ENCODE measurements around the gene CCDC182. TPM values are rescaled to one million over a fixed set of nuclear protein-coding genes. Genes with fewer than 3 reads are reported as not detected.

CCDC182 gene
- polyA plus RNA-seq, 1 donor: not detected

DNA sequence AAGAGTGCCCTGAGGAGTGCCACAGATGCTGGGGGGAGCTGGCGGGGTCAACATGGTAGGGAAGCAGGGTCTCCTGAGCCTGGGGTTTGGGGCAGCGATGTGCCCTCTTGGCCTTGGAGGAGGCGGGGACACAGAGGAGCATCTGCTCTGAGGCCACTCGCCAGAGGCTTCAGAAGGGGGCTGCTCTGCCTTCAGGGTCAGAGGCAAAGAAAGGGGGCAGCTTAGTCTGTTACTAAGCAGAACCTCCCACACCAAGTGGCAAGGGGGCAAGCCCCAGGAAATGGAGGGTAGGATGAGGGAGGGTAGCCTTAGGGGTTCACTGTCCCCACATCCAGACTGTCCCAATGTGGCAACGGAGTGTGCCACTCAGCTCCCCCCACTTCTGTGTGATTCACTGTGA lies 18.3 kb downstream of the CCDC182 start:
- no peak for DNase-seq

DNA sequence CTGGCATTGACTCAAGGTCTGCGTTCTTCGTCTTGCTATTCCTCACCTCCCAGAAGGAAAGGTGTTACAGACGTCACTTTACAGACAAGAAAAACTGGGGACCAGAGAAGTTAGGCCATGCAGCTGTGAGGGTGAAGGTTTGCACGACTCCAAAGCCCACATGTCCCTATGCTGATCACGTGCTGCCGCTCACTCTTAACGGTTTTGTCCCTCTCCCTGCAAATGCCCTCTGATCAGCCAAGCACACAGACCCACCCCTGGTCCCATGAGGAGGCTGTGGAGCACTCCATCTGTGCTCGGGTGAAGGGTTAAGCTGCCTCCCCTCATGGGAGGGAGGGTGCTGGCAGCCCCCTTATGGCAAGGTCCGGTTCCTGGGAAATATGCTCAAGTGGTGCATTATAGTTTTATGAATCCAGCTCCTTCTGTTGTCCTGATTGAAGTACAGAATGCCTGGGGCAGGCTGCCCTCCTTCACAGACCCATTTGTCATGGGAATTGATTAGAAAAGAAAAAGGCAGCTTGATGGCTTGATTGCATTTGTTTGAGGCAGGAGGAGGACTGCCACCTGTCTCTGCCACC lies 18.8 kb downstream of the CCDC182 start:
- no peak for DNase-seq

DNA sequence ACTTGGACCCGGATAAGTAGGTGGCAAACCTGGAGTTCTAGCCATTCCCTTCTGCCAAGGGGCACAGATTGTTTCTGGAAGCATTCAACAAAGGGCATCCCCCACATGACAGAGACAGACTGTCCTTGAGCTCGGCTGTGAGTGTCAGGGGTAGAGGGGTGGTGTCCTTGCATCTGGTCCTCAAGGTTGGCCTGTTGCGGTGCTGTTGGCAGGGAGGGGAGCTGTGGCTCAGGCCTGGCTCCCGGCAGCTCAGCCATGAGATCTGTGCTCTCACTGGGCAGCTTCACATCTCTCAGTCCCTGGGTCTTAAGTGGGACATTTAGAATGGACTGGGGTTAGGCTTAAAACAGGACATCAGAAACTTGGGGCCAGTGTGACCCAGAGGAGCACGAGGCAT lies 20.4 kb downstream of the CCDC182 start:
- DNase-seq: no peak

DNA sequence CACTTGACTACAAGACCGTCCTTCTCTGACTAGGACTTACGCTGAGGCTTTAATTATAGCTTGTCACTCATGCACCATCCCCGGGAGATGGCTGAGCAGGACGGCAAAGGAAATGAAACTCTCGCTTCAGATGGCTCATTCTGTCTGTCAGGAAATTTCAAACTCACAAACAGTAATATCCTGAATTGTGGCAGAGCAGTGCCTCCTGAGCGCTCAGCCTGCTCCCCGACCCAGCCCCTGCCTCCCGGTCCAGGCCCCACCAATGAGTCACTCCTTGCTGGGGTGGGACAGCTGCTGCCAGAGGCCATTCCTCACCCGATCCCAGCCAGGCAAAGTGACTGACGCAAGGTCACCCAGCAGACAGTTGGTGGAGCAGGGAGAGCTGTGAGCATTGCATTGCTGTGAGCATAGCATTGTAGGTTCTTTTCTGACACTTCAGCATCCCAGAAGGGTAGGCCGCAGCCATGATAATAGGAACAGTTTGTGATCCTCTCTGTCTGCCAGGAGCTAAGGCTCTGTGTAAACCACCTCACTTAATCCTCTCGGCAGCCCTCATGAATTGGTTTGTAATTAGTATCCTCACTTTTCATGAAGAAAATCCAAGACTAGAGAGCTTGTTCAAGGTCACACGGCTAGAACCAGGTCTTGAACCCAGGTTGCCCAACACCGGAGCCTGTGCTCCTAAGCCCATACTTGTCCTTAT lies 20.9 kb downstream of the CCDC182 start:
- DNase-seq: no peak

DNA sequence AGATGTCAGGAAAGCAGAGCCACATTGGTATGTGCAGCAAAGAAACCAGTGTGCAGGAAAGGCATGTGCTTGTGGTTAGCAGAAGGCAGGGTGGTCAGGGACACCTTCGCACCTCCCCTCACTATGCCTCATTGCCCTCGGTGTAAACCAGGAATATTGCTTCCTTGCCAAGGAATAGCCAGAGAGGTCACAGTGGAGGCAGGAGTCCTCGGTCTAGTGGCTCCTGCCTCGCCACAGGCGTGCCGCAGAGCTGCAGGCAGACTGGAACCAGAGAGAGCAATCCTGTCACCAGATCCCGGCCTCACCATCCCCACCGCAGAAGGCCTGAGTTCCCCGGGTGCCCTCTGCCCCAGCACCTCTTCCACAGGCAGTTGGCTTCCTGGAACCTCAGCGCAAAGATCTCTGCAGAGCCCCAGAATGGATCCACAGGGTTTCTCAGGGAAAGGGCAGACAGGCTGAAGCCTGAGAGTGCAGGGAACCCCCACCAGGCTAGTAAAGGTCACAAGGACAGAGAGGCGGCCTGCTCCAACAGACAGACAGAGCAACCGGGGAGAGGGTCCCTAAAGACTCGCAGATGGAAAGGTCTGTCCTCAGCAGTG lies 21.6 kb downstream of the CCDC182 start:
- no peak for DNase-seq

DNA sequence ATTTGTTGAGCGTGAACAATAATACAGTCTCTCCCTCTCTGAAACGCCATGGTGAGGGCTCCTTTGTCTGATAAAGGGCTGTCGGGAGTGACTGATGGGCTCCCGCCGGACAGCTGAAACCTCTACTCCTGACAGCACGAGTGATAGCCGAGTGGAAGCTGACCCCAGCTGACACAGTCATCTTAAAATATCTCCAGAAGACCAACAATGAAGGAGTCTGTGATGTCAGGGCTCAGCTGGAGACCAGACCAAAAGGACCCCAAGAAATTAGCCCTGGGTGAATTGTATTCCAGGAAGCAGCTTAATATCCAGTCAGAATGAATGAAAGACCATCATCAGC lies 22.4 kb downstream of the CCDC182 start:
- DNase-seq: no peak

DNA sequence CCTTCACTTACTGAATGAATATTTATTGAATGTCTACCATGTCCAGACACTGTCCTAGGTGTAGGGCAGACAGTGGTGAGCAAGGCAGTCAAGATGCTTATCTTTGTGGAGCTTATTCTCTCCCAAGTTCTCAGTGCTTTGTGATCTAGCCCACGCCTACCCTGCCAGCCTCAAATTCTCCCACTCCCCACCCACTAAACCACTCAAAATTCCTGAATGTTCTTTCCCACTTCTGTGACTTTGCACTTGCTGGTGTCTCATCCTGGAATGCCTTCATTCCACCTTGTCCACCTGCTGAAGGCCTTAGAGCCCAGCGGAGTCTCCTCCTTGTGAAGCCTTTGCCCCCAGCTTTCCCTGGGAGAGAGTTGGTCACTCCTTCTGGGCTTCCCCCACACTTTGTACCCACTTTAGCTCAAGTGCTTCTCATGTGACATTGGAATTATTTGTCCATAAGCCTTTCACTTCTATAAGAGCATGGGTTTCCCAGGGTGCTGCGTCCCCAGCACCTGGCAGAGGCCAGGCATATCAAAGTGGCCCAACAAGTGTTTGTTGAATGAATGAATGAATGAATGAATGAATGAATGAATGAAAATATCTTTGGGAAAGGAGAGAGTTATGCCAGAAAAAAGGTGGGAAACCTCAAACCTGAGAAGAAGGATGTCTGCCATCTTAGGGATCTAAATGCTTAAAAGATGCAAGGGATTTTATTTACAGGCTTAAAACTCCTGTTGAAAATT lies 23.0 kb downstream of the CCDC182 start:
- no peak for DNase-seq

DNA sequence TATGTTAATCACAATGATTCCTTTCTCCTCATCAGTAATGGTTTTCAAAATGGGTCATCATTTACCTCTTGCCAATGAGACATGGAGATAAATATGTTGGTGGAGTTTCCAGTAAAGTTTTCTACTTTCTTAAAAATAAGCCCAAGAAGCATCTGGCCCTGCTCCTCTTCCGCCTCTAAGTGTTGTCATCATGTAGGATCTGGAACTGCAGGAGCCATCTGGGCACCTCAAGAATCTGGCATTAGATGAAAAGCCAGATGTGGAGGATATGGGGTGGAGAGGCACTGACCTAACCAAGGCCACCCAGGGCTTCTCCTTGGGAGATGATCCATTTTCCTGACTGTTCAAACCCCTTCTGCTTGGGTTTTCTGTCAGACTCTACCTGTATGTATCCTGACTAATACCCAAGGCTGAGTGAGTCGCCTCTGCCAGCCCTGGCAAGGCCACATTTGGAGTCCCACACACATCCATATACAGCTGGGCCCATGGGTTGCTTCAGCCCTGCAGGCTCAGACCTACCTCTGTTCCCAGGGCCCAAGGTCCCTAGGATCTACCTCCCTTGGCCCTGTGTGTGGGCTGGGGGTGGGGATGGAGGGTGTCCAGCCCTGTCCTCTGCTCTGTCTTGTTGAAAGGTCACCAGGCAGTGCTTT lies 24.6 kb downstream of the CCDC182 start:
- DNase-seq: no peak

DNA sequence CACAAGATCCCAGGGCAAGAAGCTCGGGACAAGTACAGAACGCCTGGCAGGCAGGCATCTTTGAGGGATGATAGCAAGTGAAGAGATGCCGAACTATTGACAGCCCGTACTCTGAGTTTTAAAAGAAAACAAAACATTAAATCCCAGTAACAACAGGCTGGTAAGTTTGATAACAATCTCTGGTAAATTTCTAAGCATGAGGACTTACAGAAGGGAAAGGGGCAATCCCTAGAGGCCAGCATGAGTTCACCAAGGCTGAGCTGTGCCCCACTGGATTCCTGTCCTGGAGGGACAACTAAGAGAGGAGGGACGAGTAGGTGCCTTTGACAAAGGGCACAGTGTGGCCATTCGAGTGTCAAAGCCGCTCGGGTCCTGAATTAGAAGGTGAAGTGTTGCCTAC lies 26.2 kb downstream of the CCDC182 start:
- DNase-seq: no peak

DNA sequence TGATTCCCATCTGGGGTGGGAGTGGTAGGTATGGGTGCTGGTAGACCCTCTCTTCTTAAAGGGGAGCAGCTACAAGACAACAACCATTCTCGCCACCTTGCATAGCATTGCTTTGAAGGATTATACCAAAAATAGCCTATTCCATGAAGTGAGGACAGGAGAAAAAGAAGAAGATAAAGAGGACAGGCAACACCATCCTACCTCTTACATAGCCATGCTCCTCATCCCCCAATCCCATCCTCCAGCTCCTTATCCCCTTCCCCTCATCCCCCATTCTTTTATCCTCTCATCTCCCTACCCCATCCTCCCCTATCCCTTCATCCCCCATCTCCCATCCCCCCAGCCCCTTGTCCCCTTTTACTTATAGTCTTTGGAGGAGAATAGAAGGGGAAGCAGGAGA lies 29.1 kb downstream of the CCDC182 start:
- no peak for DNase-seq

DNA sequence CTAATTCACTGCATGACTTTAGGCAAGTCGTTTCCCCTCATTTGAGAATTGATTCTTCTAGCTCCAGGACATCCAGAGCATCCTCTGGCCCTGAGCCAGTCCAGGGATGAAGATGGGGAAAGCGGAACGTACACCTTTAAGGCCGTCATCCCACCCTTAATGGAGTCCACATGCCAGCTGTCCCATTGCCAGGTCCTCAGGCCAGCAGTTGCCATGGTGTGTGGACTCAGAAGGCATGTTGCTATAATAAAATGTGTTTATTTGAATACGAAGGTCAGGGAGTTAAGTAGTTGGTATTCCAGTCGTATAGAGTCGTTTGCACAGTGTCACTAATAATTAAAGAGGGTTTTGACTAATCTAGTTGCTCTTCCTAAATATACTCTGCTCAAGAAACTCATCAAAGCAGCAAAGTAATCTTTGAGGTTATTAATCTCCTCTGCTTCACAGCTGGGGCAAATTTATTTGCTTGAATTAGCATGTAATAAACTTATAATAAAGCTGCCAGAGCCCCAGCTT lies 30.4 kb downstream of the CCDC182 start:
- DNase-seq: no peak

DNA sequence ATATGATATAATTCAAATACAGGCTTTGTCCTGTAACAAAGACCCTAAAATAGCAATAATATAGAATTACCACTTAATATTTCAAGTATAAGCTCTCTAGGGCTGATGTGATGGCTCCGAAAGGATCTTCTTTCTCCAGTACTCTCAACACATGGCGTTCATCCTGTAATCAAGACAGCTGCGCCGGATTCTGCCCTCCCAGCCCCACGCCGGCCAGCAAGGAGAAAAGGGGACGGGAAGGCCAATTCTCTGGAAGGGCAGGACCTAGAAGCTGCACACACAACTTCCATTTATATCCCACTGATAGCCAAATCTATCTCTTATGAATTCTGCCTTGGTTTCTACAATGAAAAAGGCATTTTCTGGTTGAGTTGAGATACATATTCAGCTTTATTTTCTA lies 32.0 kb downstream of the CCDC182 start:
- DNase-seq: no peak

DNA sequence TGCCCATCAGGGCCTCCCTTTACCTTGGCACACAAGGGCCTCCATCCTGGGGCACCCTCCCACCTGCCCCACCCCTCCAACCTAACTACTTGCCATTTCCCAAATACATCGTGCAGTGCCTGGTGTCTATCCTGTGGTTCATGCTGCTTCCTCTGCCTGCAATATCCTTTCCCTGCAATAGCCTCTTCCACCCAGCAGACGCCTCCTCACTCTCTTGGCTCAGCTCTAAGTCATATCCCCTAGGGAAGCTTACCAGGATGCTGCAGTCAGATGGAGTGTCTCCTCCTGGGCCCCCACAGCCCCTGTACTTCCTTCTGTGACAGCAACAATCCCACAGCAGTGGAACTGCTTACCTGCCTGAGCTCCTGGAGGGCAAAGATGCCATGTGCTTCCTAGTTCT lies 36.7 kb downstream of the CCDC182 start:
- DNase-seq: no peak

DNA sequence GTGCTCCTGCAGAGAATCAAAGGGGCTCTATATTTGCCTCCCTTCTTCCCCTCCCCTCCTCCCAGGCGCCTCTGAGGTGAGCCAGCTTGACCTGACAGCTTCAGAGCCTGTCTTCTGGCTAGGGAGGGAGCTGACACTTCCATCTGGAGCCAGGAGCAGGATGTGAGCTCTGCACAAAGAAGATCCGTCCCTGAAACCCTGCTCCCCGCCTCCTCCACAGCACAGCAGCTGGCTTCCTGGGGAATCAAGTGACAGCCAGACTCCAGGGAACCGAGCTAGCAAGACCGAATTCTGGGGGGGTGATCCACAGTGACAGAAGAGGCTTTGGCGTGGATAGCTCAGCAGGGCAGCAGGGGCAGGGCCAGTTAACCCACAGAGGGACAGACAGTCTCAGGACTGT lies 37.2 kb downstream of the CCDC182 start:
- DNase-seq: peak; percentile 22

DNA sequence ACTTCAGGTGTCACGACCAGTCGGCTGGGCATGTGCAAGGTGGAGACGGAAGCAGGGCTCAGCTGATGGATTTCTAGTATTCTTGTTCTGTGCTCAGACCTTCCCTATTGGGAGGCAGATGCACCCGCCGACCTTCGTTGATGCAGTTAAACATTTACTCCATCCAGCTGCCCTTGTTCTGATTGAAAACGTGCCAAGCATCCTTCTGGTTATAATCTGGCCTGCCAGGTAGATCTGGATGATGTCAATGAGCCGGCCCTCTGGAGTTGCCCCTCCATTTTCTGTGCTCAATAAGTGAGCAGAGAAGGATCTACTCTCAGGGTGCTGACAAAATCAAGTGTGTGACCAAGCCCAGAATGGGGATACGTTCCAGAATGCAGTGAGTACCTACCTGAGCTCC lies 38.3 kb downstream of the CCDC182 start:
- no peak for DNase-seq

DNA sequence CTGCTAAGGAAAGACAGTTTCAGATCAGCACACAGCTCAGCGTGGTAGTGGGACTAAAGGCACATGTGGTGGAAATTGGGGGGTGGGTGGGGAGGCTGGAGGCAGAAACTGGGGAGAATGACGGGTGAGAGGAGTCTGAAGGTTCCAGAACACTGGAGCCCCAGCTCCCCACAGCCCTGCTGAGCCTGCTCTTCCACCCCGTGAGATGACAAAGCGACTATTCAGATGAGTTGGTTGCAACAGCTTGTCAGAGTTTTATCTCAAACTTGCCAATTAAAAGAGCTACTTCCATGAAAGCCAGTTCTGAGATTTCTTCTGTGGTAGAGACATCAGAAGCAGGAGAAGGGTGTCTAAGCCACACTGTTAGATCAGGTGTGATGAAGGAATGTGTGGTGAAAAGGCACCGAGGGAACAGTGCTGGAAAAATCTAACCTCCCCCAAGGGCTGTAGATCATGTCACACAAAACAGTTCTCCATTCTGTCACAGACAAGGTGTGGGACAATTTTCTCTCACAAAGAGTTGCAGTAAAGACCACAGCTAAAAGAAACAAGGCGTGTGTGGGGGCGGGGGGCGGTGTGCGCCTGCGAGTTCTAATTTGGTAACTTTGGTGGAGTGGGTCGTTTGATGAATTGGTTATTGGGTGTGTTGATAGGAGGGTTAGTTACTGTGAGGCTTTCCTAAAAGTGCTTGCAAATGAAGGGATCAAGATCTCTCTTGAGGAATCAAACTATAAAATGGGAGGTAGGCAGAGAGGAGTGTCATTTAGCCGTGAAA lies 39.0 kb downstream of the CCDC182 start:
- DNase-seq: no peak

DNA sequence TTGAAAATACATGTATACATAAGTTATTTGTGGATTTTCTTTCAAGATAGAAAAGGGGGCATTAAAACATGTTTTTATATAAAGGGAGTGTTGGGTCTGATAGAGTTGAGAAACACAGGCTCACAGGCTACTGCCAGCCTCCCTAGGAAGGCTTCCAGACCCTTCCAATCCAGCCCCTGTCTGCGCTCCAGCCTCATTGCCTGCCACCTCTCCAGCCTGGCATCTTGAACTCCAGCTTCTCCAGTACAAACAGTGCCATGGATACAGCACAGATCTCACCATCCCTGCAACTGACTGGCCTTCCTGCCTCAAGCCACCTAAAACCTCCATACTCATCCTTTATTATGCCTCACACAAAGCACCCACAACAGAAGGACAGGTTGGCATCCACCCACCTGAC lies 40.7 kb downstream of the CCDC182 start:
- no peak for DNase-seq

DNA sequence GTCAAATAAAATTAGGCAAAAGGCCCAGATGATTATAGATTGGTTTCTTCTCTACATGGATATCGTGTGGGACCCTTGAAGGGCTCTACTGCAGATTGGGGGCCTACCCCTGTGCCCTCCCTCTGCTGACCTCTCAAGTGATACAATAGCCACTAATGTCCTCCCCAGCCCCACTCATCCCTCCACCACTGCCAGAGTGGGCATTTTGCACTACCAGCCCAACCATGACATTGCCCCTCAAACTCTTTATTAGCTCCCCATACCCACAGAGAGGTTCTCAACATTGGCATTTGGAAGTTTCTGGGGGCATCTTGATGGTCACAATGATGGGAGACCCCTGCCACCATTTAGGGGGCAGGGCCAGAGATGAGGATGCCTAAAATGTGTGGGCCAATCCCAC lies 41.8 kb downstream of the CCDC182 start:
- DNase-seq: no peak

DNA sequence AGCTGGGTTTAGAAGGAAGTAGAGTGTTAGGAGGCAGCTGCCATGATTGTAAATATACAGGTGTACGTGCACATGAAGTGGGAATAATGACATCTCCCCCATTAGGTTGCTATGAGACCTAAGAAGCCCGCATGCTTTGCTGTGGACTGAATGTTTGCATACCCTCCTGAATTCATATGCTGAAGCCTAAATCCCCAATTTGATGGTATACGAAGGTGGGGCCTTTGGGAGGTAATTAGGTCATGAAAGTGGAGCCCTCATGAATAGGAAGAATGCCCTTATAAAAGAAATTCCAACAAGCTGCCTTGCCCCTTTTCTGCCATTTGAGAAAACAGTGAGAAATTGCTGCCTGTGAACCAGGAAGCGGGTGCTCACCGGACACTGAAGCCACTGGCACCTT lies 44.0 kb downstream of the CCDC182 start:
- no peak for DNase-seq

DNA sequence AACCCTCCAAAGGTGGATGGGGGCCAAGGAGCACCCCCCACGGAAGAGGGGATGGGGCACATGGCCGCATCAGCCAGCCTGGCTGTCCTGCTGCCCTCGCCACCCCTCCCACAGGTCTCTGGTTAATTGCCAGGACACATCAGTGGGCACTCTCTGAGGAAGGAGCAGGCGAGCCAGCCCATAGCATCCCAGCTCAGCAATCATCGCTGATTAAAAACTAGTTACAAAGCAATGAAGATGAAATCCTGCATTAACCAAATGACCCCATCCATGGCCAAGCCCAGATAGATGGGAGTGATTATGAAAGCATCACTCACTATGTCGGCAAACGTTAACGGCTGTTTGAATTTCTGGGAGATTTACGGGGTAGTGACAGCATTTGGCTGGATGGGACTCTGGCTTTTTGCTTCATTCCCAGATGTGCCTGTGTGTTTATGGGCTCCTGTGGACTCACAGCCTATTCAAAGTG lies 45.3 kb downstream of the CCDC182 start:
- DNase-seq: peak; percentile 34

DNA sequence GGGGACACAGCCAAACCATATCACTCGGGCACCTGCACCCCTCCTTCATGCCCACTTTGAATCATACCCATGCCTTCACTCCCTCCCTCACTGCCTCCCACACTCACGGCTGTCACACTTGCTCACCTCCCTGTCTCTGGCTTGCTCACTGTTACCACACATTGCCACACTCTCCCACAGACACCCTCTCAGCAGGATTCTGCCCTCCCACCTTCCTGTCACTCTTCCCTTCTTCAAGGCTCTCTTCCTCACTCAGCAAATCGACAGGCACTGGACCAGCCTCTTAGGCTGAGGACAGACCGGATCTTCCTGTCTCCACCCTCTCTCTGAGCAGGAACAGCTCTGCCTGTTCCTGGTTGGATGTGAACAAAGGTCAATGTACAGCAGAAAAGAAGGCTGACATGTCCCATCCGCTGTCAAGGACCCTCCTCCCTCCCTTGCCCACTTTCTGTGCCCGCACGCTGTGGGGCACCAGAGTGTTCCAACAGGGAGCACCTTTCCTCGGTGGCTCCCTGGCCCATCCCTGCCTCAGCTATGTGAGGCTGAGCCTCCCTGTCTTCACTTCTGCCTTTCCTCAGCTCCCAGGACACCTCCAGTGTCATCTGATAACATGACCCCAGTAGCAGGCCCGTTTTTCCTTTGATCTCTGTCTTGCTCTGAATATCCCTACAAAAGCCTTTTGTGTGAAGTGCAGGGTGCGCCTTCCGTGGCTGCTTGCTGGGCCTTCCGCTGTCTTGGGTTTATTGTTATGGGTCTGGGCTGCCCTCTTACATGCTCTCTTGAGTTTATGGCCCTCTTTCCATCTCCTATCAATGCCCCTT lies 47.0 kb downstream of the CCDC182 start:
- no peak for DNase-seq
